ENCODE data around the gene GSG1L. TPM values are rescaled to one million over a fixed set of nuclear protein-coding genes. Genes with fewer than 3 reads are reported as not detected.

GSG1L gene
- total RNA-seq, result not detected
- long read RNA-seq, result 0 reads

DNA sequence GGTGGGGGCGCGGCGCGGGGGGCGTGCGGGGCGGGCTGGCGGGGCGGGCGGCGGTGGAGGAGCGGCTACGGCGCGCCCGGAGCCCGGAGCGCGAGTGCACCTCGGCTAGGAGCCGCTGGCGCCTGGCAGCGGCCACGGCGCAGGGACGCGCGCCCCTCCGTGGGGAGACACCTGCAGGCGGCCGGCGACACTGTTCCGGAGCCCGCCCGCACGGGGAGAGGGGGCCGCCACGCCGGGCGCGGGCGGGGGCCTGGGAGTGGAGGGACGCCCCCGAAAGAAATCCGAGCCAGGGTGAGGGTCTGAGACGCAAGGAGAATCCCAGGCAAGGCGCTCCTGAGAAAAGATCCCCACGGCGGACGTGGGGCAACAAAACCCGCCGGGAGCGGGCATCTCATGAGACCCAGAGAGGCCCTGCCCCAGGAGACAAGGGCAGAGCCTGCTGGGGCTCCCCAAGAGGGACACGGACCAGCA is at the start of gene GSG1L:
TSS of gene GSG1L (minus strand) at position 124 of the 471 bp plus-strand sequence. CDS start 290 bp downstream, outside the sequence.
- ATAC-seq (ENCODE audit: poor library complexity) (peak; percentile 74), DNase-seq (no peak)
- intact Hi-C loops (cut with DNase I), result loop anchor here (10.0 kb wide), 1 partner anchor 419 kb away; no protein-coding TSS in a partner anchor

DNA sequence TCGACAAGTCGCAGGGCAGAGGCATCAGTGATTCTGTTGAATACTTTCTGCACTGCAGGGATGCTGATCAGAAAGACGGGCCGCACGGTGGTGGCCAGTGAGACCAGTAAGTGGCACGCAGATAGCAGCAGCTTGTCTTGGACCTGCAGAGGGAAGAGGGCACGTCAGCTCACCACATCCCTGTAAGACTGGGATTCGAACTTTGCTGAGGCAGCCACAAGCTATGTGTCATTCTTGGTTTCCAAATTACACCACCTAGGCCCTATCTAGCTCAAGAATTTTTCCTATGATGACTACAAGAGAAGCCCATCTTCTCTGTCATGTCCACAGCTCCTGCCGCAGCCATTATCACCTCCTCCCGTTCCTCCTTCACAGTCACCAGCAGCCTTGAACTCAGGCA is 49.4 kb upstream of the GSG1L start:
- intact Hi-C loops (cut with DNase I), result no loop called here
- DNase-seq (no peak), ATAC-seq (ENCODE audit: poor library complexity) (no peak)

DNA sequence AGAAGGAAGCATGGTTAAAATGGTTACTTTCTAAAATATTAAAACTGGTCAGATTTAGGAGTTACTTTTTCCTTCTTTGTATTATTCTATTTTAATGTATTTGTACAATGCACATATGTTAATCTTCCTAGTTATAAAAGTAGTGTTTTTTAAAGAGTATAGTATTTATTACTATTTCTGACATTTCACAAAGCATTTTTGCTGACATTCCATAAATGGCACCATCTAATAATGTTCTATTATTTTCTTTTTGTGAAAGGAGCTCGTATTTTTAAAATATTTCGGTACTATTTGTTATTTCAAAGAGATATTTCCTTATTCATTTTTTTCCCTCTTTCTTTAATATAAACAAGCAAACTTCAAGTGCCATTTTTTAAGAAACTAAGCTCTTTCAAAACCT is 47.5 kb upstream of the GSG1L start:
- intact Hi-C loops (cut with DNase I), result no loop called here
- no peak for DNase-seq

DNA sequence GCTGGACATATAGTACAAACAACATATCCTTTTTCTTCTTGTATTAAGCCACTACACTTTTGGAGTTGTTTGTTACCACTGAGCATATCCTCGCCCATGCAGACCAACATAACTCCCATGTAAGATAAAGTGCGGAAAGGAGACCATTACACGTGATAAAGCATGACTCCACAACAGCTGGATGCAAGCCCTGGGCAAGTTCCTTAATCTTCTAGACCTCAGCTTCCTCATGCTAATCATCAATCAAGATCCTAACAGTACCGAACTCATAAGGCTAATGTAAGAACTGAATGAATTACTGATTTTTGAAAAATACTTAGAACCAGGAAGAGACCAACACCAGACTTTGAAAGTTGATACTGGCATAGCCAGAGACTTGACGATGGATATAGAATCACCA is 47.0 kb upstream of the GSG1L start:
- intact Hi-C loops (cut with DNase I), result no loop called here
- DNase-seq, result no peak
- peak; percentile 49 for ATAC-seq (ENCODE audit: poor library complexity)

More for the DNA sequence above, 47.5 kb upstream of the GSG1L start:
- ATAC-seq (ENCODE audit: poor library complexity), result no peak

DNA sequence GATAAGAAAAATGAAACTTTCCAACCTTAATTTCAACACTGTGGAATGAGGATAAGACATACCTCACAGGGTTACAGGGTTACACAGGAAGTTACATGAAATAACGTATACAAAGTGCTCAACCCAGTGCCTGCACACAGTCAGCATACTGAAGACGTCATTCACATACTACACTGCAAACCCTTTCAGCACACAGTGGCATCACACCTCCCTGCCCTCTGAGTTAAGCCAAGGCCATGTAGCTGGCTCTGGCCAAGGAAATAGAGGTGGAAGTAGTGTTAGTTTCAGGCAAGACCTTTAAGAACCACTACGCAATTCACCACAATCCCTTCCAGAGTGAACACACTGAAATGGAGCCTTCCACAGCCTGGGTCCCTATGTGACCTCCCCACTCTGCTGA is 46.6 kb upstream of the GSG1L start:
- intact Hi-C loops (cut with DNase I), result no loop called here
- ATAC-seq (ENCODE audit: poor library complexity), result no peak
- no peak for DNase-seq

DNA sequence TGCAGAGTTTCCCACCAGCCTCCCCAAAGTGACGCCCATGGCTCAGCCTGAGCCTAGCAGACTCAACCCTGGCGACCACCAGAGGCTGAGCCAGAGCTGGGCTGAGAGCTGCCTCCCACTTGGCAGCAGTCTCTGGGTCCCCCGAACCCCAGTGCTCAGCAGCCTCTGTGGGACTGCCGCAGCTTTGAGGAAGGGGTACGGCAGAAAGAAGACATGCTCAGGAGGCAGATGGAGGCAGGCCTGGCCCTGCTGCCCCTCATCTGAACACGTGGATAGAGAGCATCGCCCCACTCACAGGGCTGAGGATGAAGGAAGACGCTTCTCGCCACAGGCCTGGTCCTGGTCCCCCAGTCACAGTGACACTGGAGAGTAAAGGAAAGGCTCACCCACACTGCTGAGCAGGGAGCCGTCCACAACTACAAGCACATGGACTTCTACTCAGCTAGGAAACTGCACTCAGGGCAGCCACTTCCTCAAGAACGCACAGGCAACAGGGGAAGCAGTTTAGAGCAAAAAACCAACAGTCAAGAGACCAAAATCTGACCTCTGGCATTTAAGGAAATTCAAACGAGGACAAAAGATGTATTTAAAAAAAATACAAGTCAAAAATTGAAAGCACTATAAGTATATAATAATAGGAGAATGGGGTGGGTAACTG is 45.2 kb upstream of the GSG1L start:
- DNase-seq, result no peak
- no peak for ATAC-seq (ENCODE audit: poor library complexity)
- intact Hi-C loops (cut with DNase I), result no loop called here

DNA sequence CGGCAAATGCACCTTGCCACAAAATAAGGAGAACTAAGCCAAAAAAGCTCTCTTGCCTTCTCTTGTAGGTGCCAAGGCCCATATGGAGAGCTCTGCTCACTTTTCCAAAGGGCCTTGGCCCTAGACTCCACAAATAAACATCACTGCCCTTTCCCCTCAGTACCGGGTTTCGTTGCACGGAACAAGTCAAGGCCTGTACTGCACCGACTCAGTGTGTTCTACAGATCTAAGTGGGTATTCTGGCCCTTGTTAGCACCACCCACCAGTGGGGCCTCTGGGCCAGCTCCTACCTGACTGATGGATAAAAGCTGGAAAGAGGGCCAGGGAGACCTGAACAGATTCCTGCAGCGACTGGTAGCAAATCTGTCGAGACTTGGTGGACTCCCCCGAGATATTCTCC is 43.7 kb upstream of the GSG1L start:
- no peak for ATAC-seq (ENCODE audit: poor library complexity)
- intact Hi-C loops (cut with DNase I), result no loop called here

DNA sequence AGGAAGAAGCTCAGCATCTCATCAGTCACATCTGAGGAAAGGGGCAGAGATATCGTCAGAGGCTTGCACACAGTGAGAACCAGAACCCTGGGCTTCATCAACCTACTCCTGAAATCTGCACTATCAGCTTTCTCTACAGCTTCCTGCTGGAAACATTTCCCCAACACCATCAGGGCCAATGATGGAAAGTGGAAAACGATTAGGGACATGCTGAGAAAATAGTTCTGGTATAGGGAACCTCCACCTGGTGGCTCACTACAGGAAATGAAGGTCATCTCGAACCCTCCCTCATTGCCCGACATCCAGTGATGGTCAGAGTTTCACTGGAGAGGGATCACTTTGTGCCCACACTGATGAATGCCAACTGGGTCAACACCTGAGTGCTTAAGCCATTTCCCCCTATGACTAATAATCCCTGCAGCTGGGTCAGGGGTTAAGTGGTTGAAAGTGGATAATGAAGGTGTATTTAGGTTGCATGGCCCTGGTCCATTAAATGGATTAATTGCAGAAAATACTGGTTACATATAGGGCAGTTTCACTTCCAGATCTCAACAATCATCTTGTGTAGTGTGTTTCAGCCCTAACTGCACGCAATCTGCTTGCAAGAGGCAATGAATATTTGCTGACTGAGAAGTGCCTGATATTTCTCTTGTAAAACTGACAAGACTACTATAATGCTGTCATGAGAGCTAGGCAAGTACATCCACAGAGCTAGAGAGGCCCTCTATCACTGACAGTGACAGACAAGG is 43.1 kb upstream of the GSG1L start:
- ATAC-seq (ENCODE audit: poor library complexity) (no peak), DNase-seq (no peak)
- intact Hi-C loops (cut with DNase I), result no loop called here

More for the DNA sequence above, 43.7 kb upstream of the GSG1L start:
- no peak for DNase-seq

DNA sequence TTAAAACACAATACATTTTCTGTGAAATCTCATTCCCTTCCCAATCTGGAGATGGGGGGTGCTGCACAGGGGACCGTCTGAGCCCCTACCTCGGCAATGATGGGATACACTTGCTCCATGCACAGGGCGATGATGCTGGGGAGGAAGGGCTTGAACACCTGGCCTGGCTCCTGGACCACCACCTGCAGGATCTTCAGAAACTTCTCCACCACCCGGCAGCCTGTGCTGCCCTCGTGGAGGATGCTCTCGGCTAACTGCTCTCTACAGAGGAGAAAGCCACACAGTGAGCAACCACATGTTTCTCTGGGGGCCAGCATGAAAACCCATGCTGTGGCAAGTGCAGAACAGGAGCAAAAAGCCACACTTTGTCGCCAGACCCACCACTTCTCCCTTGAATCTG is 42.4 kb upstream of the GSG1L start:
- ATAC-seq (ENCODE audit: poor library complexity), result no peak
- no peak for DNase-seq
- intact Hi-C loops (cut with DNase I), result no loop called here

DNA sequence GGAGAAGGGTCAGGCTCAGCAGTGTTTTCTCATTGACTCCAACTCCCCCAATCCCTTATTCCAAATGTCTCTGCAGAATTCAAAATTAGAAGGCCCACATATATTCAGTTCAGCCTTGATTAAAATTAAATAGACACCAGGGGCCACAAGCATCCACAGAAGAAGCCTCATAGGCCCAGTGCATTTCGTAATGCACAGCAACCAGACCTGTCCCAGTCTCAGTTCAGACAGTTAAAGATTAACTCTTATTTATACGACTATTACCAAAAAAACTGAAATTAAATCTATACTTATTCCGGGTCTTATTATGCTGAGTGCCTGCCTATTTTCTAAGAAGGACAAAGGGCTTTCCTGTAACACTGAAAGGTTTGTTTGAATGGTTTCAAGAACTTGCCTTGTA is 41.8 kb upstream of the GSG1L start:
- ATAC-seq (ENCODE audit: poor library complexity), result no peak
- no peak for DNase-seq
- intact Hi-C loops (cut with DNase I), result no loop called here

DNA sequence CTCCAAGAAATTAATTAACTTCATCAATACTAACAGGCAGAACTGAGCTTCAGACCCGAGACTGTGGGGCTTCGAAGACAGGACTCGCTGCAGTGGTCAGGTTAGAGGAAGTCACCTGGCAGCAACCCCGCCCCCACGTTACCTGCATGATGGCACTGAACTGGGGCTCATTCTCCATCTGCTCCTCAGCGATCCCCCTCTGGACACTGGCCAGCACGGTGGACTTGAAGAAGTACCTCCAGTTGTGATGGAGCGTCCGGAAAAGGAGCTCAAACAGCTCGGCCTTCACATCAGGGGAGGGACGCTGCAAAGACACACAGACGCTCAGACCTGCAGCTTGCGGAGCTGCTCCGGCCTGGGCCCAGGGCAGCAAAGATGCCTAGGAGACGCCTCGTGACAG is 40.9 kb upstream of the GSG1L start:
- no peak for DNase-seq

DNA sequence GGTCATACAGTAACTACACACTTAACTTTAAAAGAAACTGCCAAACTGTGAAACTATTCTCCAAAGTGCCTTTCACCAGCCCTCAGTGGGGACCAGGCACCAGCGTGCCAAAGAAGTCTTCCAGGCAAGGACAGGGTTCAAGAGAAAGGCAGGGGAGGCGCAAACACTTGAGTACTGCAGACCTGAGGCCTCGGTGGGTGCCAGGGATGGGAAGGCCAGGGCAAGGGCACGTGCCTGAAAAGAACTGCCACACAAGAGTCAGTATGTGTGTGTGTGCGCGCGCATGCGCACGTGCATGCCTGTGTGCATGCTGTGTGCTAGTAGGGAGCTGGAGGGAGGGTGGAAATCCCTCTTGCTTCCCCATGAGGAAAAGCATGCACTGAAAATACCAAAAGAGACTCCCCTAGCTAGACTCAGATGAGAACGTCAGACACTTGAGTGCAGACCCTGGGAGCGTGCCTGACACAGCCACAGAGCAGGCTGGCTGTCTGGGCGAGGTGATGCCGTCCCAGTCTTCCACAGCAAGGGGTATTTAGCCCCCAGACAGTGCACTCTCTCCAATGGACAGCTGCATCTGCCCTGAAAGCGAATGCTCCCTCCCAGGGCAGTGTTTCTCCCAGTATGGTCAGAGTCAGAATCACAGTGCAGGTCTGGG is 40.1 kb upstream of the GSG1L start:
- ATAC-seq (ENCODE audit: poor library complexity) (no peak), DNase-seq (no peak)
- intact Hi-C loops (cut with DNase I), result no loop called here

More for the DNA sequence above, 40.9 kb upstream of the GSG1L start:
- intact Hi-C loops (cut with DNase I), result no loop called here
- no peak for ATAC-seq (ENCODE audit: poor library complexity)

DNA sequence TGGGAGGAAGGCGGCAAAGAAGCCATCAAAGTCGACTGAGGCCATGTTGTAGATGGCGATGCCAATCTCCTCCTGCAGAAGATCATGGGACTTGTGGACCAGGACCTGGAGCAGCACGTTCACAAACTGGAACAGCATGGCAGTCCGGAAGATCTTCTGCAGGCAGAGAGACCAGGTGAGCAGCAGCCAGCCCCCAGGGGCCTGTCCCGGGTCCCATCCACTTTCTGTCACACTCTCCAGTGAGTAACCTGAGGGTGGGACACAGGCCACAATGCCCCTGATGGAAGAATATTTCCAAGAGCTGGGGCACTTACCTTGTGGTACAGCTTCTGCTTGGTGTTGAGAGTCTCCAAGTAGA is 38.0 kb upstream of the GSG1L start:
- intact Hi-C loops (cut with DNase I), result no loop called here
- DNase-seq (no peak), ATAC-seq (ENCODE audit: poor library complexity) (no peak)

DNA sequence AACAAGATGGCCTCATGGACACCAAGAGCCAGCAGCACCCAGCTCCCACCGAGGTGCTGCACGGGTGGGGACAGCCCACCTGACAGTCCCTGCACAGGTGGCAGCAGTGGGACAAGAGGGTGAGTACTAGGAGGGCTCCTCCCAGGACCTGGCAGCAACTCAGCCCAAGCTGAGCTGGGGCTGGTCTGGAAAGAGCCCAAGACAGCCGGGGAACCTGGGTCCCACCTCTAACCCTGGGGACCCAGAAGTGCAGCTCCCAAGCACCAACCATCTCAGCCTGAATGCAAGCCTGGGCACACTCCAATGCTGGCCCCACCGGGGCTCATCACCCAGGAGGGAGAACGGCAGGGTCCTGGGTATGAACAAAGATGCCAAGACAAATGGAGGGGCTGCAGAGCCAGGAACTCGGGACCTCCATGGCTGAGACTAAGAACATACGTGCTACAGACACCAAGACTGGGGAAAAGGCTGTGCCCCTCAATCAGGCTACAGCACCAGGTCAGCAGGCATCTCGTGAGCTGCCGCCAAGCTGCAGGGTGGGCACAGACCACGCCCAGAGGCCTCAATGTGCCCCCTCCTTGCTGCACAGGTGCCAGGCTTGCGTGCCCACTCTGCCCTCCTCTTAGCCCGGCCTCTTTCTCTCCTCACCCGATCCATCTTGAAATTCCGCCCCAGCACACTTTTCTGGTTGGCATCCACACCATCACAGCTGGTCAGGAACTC is 37.5 kb upstream of the GSG1L start:
- ATAC-seq (ENCODE audit: poor library complexity), result no peak
- intact Hi-C loops (cut with DNase I), result no loop called here
- DNase-seq, result no peak

DNA sequence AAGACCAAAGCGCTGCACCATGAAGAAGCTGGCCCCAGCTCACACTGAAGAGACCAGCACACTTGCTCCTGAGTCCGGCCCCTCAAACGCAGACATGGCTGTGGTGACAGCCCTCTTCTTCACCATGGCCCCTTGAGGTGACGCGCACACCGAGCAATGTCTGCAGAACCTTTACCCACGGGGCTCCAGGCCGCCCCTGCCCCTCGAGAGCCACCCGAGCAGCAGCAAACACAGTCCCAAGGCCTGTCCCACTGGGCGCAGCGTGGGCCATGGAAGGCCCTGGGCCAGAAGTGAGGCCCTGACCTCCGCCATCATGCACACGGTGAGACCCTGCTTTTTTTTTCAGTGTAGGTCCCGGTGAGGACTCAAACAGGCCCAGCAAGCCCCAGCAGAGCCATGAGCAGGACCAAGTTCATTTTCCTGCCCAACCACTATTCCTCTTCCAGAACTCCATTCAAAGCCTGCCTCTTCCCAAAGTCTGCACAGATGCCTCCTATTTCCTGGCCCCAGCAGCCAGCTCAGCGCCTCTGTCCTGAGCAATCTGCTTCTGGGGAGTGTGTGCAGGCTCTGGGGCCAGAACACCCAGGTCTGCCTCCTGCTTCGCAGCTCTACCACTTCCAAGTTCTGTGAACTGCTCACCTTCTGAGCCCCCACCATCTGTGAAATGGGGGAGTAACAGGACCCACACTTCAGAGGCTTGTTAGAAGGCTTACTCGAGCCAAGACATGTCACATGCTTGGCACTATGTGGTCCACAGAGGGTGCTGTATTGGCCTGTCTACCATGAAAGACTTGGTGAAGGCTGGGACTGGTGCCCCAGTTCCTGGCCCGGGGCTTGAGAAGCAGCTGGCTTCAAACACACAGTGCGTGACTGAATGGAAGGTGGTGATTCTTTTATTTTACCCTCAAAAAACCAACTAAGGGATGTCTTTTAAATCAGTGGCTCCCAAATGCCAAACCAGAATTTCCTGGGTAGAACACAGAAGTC is 35.7 kb upstream of the GSG1L start:
- ATAC-seq (ENCODE audit: poor library complexity) (no peak), DNase-seq (no peak)
- intact Hi-C loops (cut with DNase I), result no loop called here

DNA sequence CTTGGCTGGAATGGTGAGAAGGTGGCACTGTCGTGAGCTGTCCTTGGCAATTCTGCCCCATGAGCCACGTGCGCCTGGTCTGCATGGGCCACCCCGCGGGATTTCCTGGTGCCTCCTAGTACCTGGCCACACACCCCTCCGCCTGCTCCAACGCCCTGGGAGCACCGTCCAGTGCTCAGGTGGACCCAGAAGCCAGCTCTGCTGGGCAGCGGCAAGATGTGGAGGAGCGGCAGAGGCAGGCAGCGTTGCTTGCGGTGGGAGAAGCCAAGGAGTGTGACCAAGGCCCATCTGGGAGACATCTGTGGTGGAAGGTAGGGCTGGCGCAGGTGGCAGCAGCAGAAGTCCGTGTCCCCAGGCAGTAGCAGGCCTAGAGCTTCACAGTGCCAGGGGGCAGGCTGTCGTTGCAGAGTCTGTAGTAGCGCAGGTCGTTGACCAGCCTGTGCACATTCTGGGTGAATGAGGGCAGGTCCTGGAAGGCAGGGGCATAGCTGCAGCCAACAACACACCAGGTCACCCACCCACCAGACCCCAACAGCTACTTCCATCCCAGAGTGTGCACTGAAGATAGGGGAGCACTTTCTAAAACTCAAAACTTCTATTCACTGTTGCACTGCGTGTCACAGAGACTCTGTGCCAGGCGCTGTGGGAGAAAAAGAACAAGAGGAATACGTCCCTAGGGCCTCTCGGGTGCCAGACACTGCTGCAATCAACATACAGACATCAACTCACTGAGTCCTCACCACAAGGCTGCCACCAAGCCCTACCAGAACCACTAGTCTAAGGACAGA is 34.9 kb upstream of the GSG1L start:
- intact Hi-C loops (cut with DNase I), result no loop called here
- no peak for DNase-seq
- ATAC-seq (ENCODE audit: poor library complexity), result no peak
